HG03521 (cell line): ENCODE measurements around the gene ASXL1.

ENCODE experiments used
- ATAC-seq: cut with Tn5 transposase; IDR thresholded peaks from one replicate; pipeline ENCODE4 v1.9.1; 2021; ENCODE audit warnings: mild to moderate bottlenecking, moderate library complexity; ENCODE audit not compliant: unreplicated experiment

Gene ASXL1

GRCh38 chr20:32438331-32438858 lies 80.3 kb downstream of the ASXL1 start:
- no peak for ATAC-seq

- no peak for ATAC-seq
These were observed 81.2 kb downstream of the ASXL1 start for GRCh38 chr20:32439132-32439829.

- no peak for ATAC-seq
These were observed 82.1 kb downstream of the ASXL1 start for GRCh38 chr20:32440069-32440757.

DNA sequence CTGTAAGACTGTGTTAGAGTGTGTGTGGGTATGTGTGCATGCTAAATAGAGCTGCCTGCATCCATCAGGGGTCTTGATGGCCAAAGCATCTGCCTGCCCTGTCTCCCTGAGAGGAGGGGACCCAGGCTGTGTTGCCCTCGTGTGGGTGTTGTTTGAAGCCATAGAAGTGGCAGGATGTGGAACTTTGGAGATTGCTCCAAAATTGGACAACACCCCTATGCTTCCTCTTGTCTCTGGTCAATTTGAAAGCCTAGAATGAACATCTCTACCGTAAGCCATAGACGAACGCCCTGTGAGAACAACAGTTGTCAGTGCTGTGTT lies 82.6 kb downstream of the ASXL1 start:
- ATAC-seq, result no peak

DNA sequence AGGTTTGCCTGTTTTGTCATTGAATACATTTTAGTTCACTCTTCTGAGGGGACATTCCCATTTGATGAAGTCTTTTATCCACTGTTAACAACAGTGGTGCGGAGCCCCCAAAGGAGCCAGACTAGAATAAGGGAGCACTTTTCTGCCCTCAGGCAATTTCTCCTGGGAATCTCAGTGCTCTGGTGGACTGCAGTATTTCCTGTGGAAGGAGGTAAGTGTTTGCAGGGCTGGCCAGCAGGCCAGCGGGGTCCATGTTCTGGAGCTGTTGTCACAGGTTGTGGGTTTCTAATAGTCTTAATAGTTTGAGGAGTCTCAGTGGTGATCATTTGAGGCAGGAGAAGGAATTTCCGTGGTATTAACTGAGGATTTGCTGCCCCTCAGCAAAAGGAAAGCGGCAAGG lies 83.5 kb downstream of the ASXL1 start:
- ATAC-seq, result no peak

GRCh38 chr20:32442630-32443373 lies 84.7 kb downstream of the ASXL1 start:
- ATAC-seq, result no peak

DNA sequence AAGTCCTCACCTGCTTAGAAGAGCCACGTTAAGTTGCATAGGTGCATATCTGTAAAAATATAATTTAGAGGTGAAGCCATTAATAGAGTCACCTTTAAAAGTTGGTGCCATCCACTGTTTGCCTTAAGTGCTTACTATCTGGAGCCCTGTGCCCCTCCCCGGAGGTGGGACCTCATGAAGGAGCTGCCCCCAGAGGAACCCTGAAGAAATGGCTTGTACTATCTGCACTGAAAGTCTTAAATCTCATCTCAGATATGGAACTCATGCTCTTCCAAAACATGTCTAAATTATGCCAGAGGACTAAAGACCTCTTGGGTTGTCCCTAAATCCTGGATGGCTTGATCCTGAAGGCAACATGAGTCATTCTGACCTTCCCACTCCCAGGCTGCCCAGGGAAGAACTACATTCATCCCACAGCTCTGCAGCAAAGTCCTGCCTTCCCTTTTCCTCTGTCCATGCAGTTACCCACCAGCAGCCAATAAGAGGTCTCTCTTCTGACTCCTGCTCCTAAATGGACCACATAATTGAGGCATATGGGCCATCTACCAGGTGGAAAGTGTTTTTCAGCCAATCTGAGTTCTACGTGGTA lies 85.3 kb downstream of the ASXL1 start:
- no peak for ATAC-seq

DNA sequence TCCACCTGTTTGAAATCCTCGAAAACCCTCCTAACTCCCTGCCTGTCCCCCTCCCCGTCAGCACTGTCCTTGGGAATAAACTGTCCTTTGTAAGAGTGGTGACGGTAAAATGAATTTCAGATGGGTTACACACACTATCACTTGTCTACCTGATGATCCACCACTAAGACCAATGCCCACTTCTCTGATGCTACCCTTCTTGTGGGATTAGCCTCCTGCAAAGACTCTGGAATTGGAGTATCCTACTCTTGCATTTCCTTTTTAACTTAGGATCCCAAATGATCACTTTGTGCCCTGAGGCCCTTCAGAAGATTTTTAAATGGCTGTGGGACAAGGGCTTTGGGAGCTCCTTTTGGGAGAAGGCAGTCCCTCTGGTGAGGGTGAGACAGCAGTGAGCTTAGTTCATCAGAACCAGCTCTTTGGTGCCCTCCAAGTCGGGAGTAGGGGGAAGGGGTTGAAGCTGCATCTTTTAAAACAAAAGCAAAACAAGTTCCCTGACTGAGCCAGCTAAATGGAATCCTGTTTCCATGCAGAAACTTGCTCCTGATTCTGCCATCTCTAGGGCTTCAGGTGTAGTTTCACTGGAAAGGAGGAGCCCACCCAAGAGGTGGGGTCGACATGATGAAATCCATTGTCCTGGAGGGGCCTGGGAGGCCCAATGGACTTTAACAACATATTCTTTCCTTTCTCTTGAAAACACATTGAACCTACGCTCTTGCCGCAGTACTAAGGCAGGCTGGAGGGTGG lies 86.5 kb downstream of the ASXL1 start:
- no peak for ATAC-seq

DNA sequence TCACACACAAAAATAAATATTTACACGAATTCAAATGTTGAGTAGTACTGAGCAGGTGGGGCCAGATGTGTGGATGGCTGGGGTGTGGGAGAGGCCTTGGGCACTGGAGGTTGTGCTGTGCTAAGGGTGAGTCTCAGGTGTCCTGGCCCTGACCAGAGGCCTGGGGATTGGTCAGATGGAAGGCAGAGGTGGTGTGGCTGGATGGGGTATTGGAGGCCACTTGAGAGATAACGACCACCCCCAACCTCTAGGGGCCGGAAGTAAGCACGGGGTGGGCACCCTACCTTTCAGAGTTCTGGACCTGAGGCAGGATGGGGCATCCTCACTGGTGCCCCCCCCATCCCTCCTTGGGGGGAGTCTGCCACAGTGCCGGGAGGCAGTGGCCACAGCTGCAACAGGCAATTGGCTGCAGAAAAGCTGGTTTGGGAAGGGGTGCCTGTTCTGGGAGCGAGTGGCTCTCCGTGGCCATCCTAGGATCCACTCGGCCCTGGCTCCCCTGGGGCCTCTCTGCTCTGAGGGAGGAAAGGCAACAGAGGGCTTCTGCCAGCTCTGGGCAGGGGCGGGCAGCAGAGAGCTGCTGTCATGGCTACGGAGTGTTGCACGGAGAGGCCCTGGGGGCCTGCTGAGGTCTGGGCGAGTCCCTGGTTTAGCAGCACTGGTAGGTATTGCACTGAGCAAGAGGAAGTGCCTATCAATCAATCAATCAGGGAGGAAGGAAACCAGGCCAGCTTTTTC lies 87.6 kb downstream of the ASXL1 start:
- ATAC-seq, result no peak

- ATAC-seq, result no peak
These were observed 88.4 kb downstream of the ASXL1 start for GRCh38 chr20:32446301-32447100.

DNA sequence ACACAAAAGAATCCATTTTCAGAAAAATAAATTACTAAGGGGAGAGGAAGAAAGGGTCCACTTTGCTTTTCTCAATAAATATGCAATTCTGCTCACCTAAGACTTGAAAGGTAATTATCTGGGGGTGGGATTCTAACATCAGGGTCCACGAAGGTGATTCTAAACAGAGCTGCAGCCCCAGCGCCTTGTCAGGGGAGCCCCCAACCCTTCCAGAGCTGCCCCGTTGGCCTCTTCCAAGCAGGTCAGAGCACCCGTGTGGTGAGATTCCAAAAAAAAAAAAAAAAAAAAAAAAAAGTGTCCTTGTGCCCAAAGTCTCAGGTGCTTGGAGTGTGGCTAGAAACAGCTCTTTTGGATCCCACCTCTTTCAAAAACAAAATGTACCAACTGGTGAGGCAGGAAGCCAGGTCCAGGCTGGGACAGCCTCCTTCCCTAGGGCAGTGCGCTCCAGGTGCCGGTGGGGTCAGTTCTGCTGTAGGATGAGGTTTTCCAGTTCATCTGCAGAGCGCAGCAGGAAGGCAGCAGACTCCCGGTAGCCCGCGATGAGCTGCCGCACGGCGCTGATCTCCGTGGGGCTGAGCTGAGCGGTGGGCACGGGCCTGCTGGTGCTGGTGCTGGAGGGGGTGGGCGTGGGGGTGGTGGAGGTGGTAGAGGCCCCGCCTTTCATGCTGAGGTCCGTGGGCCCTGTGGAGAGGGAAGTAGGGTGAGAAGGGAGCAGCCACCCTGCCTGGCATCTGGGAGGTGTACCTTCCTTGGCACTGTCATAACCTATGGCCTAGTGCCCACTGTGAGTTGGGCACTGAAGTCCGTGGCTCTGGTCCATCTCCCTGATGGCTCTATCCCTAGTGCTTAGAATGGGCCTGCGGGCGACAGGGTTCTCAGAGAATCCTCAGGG lies 89.3 kb downstream of the ASXL1 start:
- no peak for ATAC-seq

GRCh38 chr20:32448306-32449056 lies 90.3 kb downstream of the ASXL1 start:
- no peak for ATAC-seq

DNA sequence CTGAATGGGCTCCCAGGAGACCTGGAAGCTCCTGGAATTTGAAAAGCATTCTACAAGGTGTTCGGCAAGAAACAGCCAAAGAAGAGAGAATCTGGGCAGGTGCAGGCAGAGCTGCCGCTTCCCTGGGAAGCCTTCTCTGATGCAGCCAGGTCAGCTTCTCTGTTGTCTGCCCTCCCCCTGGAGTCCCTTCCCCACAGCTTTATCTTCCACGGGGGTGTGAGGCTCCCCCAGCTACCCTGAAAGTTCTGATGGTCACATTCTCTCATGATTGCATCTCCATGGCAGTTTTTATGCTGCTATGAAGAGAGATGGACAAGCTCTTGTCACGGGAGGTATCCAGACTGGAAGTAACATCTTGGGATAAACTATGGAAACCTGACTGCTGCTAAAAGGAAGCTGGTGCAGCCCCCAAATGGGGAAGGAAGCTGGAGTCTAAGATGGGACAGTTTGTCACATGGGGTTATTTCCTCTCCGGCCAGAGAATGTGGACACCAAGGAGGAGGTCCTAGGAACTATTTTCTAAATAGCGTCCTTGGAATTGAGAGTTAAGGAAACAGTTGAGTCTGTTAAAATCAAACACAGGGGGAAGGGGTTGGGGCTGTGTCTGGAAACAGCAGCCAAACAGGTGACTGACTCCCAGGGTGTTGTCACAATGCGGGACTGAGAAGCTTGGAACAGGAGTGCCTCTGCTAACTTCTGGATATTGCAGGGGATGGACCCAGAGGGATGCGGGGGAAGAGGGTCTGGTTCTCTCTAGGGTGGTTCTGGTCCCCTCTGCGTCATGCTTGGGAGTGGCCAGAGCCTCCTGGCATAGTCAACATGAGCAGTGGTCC lies 91.1 kb downstream of the ASXL1 start:
- no peak for ATAC-seq

DNA sequence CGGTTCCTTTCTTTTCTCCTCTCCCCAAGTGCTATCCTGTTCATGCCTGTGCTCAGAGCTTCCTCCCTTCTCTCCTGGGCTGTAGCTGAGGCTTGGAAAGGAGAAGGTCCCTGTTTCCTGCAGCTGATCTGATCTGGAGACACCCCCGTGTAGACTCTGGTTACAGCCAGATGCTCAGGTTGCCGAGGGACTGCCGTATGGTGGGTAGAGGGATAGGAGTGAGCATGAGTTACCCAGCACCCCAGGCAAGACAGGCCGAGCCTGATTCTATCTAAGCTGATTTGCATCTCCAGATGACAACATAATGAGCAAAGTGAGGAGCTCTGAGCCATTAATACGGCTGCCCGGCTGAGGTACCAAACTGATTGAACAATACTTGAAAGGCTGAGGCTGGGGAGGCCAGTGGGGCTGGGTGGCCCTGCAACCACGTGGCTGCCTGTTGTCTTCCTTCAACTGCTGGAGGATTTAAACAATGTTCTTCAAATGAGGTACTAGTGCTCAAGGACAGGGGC lies 91.8 kb downstream of the ASXL1 start:
- ATAC-seq, result no peak

GRCh38 chr20:32450484-32451061 lies 92.4 kb downstream of the ASXL1 start:
- ATAC-seq, result no peak

- ATAC-seq, result no peak
These were observed 93.2 kb downstream of the ASXL1 start for GRCh38 chr20:32451340-32451681.
